Fibroblast of skin of left quadriceps (primary cell): ENCODE measurements around the gene MRM1.

Experiments used
- DNase-seq, 2 experiments: peaks; one replicate each; pipeline ENCODE4 v3.0.0-alpha.2; 2013; ENCODE audit warnings: low read depth in 2 of 2

The MRM1 gene, protein sequence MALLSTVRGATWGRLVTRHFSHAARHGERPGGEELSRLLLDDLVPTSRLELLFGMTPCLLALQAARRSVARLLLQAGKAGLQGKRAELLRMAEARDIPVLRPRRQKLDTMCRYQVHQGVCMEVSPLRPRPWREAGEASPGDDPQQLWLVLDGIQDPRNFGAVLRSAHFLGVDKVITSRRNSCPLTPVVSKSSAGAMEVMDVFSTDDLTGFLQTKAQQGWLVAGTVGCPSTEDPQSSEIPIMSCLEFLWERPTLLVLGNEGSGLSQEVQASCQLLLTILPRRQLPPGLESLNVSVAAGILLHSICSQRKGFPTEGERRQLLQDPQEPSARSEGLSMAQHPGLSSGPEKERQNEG

DNA sequence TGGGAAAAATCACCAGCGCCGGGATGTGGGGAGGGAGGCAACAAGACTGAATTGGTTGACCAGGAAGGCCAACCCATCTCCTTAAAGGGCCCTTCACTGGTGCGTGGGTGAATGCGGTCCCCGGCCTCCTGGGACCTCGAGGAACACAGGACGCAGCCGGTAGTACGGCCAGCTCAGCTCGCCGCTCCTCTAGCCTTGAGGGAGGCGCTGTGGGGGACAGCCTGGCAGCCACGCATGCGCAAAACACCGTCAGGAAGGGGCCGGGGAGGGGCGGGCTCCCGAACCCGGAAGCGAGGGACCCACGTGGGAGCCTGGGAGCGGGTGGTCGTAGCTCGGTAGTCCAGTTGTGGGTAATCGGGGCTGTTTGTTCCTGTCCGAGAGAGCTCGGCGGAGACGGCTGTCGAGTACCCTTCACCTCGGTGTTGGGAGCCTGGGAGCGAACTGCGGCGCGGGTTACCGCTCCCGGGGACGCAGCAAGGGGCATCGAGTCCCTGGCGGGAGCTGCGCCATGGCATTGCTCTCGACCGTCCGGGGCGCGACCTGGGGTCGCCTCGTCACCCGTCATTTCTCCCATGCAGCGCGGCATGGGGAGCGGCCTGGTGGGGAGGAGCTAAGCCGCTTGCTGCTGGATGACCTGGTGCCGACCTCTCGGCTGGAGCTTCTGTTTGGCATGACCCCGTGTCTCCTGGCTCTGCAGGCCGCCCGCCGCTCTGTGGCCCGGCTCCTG lies at the start of gene MRM1:
MRM1 (plus strand) TSS at position 281 of the 727 bp plus-strand sequence; CDS start at position 509, 228 bp downstream.
- peak; percentile 70 to 71 for DNase-seq

DNA sequence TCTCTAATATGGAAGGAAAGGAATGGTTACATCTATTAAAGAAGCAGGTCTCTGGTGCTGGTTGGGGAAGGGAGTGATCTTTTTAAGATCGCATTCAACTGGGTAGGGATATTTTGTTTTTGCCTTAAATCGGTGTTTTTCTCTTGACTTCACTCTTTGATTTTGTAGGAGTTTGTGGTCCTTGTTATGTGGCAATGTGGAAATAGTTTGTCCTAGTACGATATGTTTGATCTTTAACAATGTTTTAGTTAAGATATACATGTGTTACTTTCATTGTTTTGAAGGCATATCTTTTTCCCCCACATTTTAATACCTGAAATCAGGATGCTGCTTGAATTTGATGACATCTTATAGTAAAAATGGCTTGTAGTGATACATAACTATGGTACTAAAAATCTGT lies 47.9 kb upstream of the MRM1 start:
- no peak for DNase-seq

DNA sequence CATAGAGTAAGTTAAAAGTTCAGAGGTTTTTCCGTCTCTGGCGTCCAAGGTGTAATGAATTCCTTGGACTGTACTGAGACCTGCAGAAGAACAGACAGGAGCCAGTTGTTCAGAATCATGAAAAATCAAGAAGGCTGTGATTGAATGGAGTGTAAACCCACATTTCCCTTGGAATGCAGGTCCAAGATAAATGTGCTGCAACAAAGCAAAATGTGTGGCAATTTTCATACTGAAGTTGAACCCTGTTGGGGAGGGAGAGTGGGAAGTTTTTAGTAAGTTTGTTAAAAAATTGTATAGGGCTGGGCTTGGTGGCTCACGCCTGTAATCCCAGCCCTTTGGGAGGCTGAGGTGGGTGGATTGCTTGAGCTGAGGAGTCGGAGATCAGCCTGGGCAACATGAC lies 35.3 kb upstream of the MRM1 start:
- no peak for DNase-seq

DNA sequence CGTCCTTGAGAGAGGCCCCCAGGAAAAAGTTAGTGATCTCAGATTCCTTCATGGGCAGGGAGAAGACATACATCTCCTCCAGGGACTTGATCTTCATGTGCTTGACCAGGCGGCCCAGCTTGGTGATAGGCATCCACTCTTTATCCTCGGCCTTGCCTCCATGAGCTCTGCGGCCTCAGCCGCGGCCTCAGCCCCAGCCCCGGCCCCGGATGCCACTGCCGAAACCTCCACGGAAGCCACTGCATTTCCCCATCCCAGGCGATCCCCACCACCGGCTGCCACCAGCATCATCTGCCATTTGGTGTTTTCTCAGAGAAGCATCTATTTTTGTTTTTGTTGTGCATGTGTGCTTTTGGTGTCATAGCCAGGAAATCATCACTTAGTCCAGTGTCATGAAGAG lies 26.4 kb upstream of the MRM1 start:
- no peak for DNase-seq

DNA sequence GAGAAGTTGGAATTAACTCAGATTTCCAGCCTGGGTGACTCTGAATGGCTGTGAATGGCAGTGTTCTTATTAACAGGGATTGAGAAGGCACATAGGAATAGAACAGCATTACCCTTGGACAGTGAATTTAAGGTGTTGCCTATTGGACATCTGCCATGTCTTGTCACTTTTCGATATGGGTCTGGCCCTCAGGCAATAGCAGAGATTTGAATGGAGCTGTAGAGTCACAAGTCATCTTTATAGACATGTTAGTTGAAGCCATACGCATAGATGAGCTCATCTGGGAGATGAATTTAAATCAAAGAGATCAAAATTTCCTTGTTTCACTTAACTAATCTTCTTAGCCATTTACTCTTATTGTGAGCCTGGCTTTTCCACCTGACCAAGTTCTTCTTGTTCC lies 24.6 kb upstream of the MRM1 start:
- DNase-seq, result no peak

GRCh38 chr17:36578671-36579070 lies 22.7 kb upstream of the MRM1 start:
- no peak for DNase-seq

- DNase-seq, result no peak
Measured at GRCh38 chr17:36583787-36584186, 17.6 kb upstream of the MRM1 start.

GRCh38 chr17:36586138-36586537 lies 15.2 kb upstream of the MRM1 start:
- no peak for DNase-seq

DNA sequence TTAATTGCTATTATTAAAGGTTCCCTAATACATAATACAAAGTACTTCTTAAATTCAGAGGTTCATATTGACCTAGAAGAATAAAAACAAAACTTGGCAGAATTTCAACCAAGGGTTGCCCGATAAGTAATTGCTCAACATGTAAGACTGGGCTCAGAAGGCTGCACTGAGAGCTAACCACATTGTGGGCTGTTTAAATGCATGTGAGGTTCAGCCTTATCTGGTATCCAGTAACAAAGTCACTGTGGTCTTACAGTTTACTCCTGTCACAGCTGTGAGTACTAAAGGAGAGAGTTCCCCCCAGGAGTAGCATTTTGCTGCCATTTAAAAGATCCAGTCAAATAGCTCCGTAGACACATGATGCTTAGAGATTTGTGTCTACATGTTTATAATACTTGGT lies 11.3 kb upstream of the MRM1 start:
- no peak for DNase-seq

- DNase-seq, result peak; percentile 27 to 32
Measured at GRCh38 chr17:36591434-36592315, 9.7 kb upstream of the MRM1 start, which contains the start of gene DHRS11. Gene DHRS11 (plus strand): TSS chr17:36591879. CDS start chr17:36592010, 131 bp downstream.

DNA sequence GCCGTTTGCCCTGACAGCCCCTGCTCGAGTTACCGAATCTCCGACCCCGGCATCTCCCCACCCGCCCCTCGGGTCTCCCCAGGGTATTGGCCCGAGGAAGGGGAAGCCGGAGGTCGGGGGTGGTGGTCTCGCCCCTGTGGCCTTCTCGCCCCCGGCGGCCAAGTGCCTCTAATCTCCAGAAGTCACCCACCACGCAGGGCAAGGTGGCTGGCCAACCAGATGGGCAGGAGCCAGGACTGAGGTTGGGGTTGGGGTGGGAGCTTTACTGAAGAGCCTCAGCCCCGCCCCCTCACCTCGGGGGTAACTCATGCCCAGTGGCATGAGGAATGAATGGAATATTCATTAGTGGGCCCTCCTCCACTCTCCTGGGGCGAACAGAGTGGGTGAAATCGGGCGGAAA lies 9.1 kb upstream of the MRM1 start:
- DNase-seq, result no peak

DNA sequence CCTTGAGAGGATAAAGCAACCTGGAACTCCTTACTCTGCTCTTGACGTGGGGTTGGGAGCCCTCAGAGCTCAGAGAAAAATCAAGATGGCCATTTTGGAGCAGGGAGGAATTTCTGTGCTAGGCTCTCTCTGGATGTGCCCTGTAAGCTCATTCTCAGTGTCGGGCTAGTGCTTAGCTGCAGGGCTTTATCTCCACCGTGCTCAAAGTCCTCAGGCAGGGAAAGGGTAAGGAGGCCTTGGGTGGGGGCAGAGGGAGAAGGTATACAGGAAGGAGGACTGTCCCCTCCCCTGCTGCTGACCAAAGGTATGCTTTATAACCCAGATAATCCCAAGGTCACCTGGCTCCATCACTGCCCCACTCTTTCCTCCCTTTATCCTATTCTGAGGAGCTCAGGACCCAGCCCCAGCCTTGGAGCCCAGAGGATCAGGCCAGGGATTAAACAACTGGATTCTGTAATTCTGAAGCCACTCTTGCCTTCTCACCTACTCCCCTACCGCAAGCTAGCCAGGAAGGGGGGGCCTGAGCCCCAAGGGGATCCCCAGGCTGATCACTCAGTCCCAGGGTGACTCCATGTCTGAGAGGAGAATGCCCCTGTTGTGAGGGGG lies 8.6 kb upstream of the MRM1 start:
- DNase-seq, result no peak

DNA sequence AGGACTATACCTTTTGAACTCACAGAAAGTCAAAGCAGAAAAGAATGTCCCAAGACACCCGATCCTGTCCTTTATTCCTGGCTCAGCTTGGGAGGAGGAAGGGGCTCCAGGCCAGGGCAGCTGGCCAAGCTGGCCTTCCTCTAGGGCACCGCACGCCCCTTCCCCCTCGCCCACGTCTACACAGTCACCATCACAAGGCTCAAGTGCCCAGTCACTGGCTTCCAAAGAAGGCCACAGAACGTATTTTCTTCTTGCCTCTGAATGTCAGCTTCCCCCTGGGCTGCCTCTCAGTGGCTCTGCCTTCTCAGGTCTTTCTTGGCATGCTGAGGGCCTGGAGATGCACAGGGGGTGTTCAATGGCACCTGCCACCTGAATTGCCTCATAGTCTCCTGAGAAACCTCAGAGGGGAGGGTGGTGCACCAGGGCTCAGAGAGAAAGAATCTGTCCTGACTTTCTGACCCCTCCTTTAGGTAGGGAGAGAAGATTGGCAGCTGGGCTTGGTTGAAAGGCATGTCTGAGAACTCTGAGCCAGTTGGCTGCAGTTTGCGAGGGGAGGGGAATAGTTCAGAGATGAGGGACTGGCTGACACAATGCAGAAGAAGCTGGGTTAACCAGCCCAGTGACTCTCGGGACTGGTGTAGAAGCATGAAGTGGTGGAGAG lies 7.6 kb upstream of the MRM1 start:
- no peak for DNase-seq

GRCh38 chr17:36594626-36595401 lies 6.6 kb upstream of the MRM1 start:
- DNase-seq, result no peak

GRCh38 chr17:36597226-36597625 lies 4.2 kb upstream of the MRM1 start:
- no peak for DNase-seq

DNA sequence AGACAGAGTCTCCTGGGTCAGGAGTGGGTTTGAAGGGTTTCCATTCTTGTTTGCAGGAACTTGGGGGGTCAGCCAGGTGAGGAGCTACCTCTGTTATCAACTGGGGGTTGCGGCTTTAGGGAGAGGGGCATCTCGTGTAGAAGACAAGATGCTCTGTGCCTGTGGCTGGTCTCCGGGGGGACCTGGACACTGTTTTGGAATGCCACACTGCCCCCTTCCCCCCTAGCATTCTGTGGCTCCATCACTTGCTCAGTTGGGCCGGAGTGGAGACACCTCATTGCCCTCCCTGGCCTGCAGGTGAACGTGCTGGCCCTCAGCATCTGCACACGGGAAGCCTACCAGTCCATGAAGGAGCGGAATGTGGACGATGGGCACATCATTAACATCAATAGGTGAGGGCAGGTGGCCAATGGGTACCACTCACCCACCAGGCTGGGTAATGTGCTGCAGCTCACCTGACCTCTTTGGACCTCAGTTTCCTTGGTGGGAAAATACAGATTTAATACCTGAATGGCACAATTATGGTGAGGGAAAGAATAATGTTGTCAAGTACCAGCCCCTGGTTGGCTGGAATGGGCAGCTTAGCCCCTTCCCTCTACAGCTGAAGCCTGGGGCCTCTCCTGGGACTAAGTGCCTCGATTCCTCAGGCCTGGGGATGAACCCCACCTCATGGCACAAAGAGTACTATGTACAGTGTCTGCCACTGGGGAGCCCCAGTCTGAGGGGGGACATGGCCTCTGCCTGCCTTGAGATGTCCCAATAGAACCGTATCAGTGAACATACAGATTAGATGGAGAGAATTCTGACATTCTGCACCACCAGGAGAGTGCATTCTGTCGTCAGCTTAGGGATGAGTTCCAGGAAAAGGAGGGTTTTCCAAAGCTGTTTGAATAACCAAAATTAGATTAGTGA lies 3.3 kb upstream of the MRM1 start:
- no peak for DNase-seq

- no peak for DNase-seq
Measured at GRCh38 chr17:36598951-36599401, 2.4 kb upstream of the MRM1 start.

DNA sequence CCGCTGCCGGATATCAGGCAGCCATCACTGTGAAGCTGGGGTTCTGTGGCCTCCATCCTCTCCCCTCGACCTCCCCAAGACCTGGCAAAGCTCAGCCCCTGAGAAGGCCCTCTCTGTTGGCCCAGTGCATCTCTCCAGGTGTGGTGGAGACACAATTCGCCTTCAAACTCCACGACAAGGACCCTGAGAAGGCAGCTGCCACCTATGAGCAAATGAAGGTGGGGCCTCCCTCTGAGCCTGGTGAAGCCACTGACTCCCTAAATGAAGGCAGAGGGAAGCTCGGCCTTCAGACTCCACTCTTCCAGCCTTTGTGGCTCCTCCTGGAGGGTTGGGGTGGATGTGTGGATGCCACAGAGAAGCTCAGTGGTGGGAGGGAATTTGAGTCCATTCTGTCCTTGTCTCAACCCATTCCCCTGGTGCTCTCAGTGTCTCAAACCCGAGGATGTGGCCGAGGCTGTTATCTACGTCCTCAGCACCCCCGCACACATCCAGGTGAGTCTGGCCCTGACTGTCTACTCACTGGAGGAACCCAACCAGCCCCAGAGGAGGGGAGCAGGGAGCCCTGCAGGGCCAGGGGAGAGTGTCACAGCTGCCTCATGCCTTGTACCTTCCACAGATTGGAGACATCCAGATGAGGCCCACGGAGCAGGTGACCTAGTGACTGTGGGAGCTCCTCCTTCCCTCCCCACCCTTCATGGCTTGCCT lies 1.7 kb upstream of the MRM1 start:
- DNase-seq, result no peak

- no peak for DNase-seq
Measured at GRCh38 chr17:36600465-36600864, 918 bp upstream of the MRM1 start.
